Glutamatergic neuron (in vitro differentiated cells): ENCODE results near the gene ADGRG6. TPM values are rescaled to one million over a fixed set of nuclear protein-coding genes. Genes with fewer than 3 reads are reported as not detected.

Source experiments
- DNase-seq: peaks from one replicate; pipeline ENCODE4 v3.0.0; 2022
- H3K27ac Mint-ChIP-seq: one replicate; pipeline ENCODE4 v1.8.0; 2020; ENCODE audit warnings: mild to moderate bottlenecking, mixed read lengths, inconsistent platforms; ENCODE audit not compliant: unreplicated experiment
- H3K27me3 Mint-ChIP-seq: one replicate; pipeline ENCODE4 v1.8.0; 2020; ENCODE audit warnings: mild to moderate bottlenecking, moderate library complexity, mixed read lengths, inconsistent platforms; ENCODE audit not compliant: unreplicated experiment
- H3K36me3 Mint-ChIP-seq: one replicate; pipeline ENCODE4 v1.8.0; 2020; ENCODE audit warnings: mild to moderate bottlenecking, mixed read lengths, inconsistent platforms; ENCODE audit not compliant: unreplicated experiment
- H3K4me1 Mint-ChIP-seq: one replicate; pipeline ENCODE4 v1.8.0; 2020; ENCODE audit warnings: mild to moderate bottlenecking, low read depth, mixed read lengths, inconsistent platforms; ENCODE audit not compliant: unreplicated experiment
- H3K4me3 Mint-ChIP-seq: one replicate; pipeline ENCODE4 v1.8.0; 2020; ENCODE audit warnings: mild to moderate bottlenecking, mixed read lengths, inconsistent platforms; ENCODE audit not compliant: unreplicated experiment
- H3K9me3 Mint-ChIP-seq: one replicate; pipeline ENCODE4 v1.8.0; 2020; ENCODE audit warnings: mild to moderate bottlenecking, moderate library complexity, mixed read lengths, inconsistent platforms; ENCODE audit not compliant: unreplicated experiment
- total RNA-seq: library from RNA; stranded (reverse); fragmentation: NEBNext Ultra II Directional; extraction: Animal tissue kit (Norgen Biotek cat#: 25700); gene quantifications from one replicate; pipeline ENCODE4 v1.2.1, GENCODE V29; 2021; ENCODE audit not compliant: unreplicated experiment
- TF ChIP-seq, protein P1 (sequence below): fragments of 200-600 bp; sonication (generic); IDR thresholded peaks from one replicate; pipeline ENCODE4 v1.5.0; 2021; ENCODE audit not compliant: partially characterized antibody, unreplicated experiment

The ADGRG6 gene
- total RNA-seq, 1 donor from 2014 or later, result not detected

DNA sequence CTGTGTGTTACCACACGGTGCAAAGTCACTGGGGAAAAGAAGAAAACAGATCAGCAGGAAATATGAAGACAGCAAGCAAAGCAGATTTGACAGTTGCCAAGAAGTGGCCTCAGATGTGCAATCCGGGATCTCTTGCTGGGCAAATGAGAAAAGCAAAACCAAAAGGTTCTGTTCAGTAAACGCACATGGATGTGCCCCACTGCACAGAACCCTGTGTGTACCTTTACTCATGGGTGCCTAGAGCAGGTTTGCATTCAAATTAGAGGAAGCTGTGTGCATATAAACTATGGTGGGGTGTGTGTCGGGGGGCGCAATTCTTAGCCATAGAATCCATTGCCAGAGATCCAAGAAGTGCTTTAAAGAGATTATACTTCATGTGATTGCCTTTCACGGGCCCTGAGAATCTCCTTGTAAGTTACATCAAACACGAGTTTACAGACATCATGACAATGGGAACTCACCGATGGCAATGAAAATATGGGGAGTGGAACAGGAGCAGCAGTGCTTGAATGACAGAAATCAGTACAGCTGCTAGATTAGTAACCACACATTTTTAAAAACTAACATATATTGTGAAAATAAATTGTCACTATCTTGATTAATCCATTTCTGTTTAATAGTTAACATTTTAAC, 154.3 kb downstream of the ADGRG6 start:
- Mint-ChIP-seq H3K4me1 (no peaks in the 10 kb centered on the region), H3K27me3 (peaks cover 2% of the 10 kb centered on the region), H3K9me3 (no peaks in the 10 kb centered on the region), H3K36me3 (no peaks in the 10 kb centered on the region), H3K4me3 (no peak overlapping the region), H3K27ac (no peak overlapping the region)
- TF ChIP-seq, protein P1, sequence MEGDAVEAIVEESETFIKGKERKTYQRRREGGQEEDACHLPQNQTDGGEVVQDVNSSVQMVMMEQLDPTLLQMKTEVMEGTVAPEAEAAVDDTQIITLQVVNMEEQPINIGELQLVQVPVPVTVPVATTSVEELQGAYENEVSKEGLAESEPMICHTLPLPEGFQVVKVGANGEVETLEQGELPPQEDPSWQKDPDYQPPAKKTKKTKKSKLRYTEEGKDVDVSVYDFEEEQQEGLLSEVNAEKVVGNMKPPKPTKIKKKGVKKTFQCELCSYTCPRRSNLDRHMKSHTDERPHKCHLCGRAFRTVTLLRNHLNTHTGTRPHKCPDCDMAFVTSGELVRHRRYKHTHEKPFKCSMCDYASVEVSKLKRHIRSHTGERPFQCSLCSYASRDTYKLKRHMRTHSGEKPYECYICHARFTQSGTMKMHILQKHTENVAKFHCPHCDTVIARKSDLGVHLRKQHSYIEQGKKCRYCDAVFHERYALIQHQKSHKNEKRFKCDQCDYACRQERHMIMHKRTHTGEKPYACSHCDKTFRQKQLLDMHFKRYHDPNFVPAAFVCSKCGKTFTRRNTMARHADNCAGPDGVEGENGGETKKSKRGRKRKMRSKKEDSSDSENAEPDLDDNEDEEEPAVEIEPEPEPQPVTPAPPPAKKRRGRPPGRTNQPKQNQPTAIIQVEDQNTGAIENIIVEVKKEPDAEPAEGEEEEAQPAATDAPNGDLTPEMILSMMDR, result no peak
- no peak for DNase-seq

DNA sequence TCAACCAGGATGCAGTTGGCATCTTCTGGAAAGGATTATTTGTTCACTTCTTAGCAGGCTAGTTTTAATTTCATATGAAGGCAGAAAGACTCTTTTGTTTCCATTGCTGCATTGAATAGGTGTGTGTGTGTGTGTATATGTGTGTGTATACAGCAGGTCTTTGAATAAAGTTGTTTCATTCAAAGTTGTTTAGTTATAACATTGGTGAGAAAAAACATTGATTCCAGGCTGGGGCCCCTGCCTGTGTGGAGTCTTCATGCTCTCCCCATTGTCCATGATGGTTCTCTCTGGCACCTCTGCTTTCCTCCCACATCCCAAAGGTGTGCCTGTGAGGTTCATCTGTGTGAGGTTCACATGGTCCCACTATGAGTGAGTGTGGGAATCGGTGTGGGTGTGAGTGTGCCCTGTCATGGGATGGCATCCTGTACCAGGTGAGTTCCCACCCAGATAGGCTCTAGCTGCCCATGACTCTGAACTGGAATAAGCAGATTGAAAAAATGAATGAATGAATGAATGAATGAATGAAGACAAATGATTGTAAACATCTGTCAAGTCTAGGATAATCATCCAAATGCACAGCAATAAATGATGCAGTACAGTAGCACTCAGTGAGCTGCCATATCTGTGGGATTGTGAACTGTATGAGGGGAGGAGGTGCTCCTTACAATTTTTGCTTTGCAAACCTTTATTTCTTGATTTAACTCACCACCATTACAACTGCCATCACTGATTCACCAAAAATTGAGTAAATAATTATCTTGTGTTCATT, 156.0 kb downstream of the ADGRG6 start:
- Mint-ChIP-seq H3K4me1 (no peaks in the 10 kb centered on the region), H3K27ac (no peak overlapping the region), H3K9me3 (peaks cover 2% of the 10 kb centered on the region), H3K36me3 (no peaks in the 10 kb centered on the region), H3K27me3 (no peaks in the 10 kb centered on the region), H3K4me3 (no peak overlapping the region)
- no peak for DNase-seq
- TF ChIP-seq, protein P1, result no peak

DNA sequence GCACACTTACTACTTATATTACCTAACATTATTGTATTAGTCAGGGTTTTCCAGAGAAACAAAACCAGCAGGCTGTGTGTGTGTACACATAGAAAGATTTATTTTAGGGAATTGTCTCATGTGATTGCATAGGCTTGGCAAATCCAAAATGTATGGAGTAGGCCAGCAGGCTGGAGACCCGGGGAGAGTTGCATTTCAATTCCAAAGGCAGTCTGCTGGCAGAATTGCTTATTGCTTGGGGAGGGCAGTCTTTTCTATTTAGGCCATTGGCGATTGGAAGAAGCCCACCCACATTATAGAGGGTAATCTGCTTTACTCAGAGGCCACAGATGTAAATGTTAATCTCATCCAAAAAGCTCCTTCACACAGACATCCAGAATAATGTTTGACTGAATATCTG, 157.0 kb downstream of the ADGRG6 start:
- Mint-ChIP-seq H3K4me3 (no peak overlapping the region), H3K27ac (no peak overlapping the region), H3K9me3 (peaks cover 4% of the 10 kb centered on the region), H3K4me1 (no peaks in the 10 kb centered on the region), H3K36me3 (no peaks in the 10 kb centered on the region), H3K27me3 (no peaks in the 10 kb centered on the region)
- TF ChIP-seq, protein P1, result no peak
- DNase-seq, result no peak

DNA sequence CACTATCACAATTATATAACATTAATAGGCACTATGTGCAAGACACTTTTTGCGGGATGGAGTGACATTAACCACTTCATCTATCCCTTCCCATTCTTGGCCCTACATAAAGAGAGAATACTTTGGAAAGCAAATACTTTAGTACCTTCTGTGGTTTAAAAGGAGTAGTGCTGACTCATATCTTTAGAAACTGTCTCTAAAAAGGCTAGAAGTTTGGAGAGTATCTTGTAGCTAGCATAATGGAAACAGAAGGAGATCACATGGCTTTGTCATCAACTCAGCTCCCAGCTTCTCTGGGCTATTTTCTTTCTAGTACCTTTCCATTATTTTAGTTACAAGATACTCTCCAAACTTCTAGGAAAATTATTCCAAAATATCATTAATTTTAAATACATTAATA, 157.5 kb downstream of the ADGRG6 start:
- H3K27me3 Mint-ChIP-seq, result no peaks in the 10 kb centered on the region
- TF ChIP-seq, protein P1, result no peak
- peaks cover 4% of the 10 kb centered on the region for H3K9me3 Mint-ChIP-seq
- H3K36me3 Mint-ChIP-seq, result no peaks in the 10 kb centered on the region
- no peak overlapping the region for H3K4me3 Mint-ChIP-seq
- no peaks in the 10 kb centered on the region for H3K4me1 Mint-ChIP-seq
- DNase-seq, result no peak
- H3K27ac Mint-ChIP-seq, result no peak overlapping the region

DNA sequence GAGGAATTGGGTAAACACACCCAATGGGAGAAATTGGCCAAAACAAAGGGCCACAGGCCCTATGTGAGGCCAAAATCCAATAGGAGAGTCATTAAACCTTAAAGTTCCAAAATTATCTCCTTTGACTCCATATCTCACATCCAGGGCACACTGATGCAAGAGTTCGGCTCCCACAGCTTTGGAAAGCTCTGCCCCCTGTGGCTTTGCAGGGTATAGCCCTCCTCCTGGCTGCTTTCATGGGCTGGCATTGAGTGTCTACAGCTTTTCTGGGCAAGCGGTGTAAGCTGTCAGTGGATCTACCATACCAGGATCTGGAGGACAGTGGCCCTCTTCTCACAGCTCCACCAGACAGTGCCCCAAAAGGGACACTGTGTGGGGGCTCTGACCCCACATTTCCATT, 160.5 kb downstream of the ADGRG6 start:
- Mint-ChIP-seq H3K4me3 (no peak overlapping the region), H3K27ac (no peak overlapping the region), H3K9me3 (peaks cover 4% of the 10 kb centered on the region), H3K27me3 (no peaks in the 10 kb centered on the region), H3K4me1 (no peaks in the 10 kb centered on the region), H3K36me3 (no peaks in the 10 kb centered on the region)
- DNase-seq, result no peak
- TF ChIP-seq, protein P1, result no peak
